HEK293 (cell line): ENCODE data around the gene RNF7.

ENCODE experiments used
- CTCF ChIA-PET: fragments of 350-600 bp; formaldehyde crosslinking; extraction: SDS; loops from one replicate; lab custom pipeline; 2021; ENCODE audit warnings: antibody characterized with exemption; lab: Yijun Ruan, JAX
- POLR2A ChIA-PET: fragments of 300-600 bp; formaldehyde crosslinking; extraction: SDS; loops from one replicate; lab custom pipeline; 2020; ENCODE audit warnings: antibody characterized with exemption, inconsistent platforms; lab: Yijun Ruan, JAX
- H3K27ac ChIP-seq: fragments of 200-500 bp; sonication (Bioruptor generic); 2 replicates; pipeline ENCODE4 v1.5.1; 2014; ENCODE audit warnings: low read depth, low read length, control low read depth, inconsistent platforms; ENCODE audit errors: extremely low read depth
- H3K36me3 ChIP-seq, 2 experiments: fragments of 200-500 bp in 1 of 2; sonication (Bioruptor generic) in 1 of 2; 1 replicate in 1 of 2; 2 replicates in 1 of 2; pipeline ENCODE4 v1.5.1; 2014 to 2017; ENCODE audit warnings: inconsistent platforms in 2 of 2, low read length in 2 of 2; ENCODE audit not compliant: control insufficient read depth in 2 of 2, insufficient read depth in 1 of 2
- H3K4me1 ChIP-seq: fragments of 200-500 bp; sonication (Bioruptor generic); 2 replicates; pipeline ENCODE4 v1.5.1; 2014; ENCODE audit warnings: mild to moderate bottlenecking, low read length, inconsistent platforms; ENCODE audit not compliant: control insufficient read depth, insufficient read depth
- H3K4me3 ChIP-seq: 2 replicates; pipeline ENCODE4 v1.5.1; 2011; ENCODE audit warnings: low read depth, mild to moderate bottlenecking, control low read depth, low read length, moderate library complexity
- H3K9me3 ChIP-seq: fragments of 200-500 bp; sonication (Bioruptor generic); 2 replicates; pipeline ENCODE4 v1.5.1; 2014; ENCODE audit warnings: low read depth, low read length, inconsistent platforms; ENCODE audit not compliant: control insufficient read depth, insufficient read depth
- EGR2 ChIP-seq: fragments of 450-650 bp; formaldehyde crosslinking; IDR thresholded peaks from 2 replicates; pipeline ENCODE4 v1.5.1; 2016; ENCODE audit warnings: low read depth, missing biosample characterization, missing genetic modification characterization
- GFI1B ChIP-seq: fragments of 450-650 bp; formaldehyde crosslinking; IDR thresholded peaks from 2 replicates; pipeline ENCODE4 v1.5.1; 2016; ENCODE audit warnings: missing biosample characterization, missing genetic modification characterization
- HOXA7 ChIP-seq: sonication (generic); formaldehyde crosslinking; IDR thresholded peaks from 2 replicates; pipeline ENCODE4 v1.8.1; 2022; ENCODE audit warnings: missing genetic modification reagents, borderline replicate concordance
- PRDM1 ChIP-seq: fragments of 450-650 bp; formaldehyde crosslinking; IDR thresholded peaks from 2 replicates; pipeline ENCODE4; 2016; ENCODE audit warnings: missing biosample characterization, missing genetic modification characterization
- SCRT2 ChIP-seq: fragments of 450-650 bp; formaldehyde crosslinking; IDR thresholded peaks from 2 replicates; pipeline ENCODE4 v1.5.1; 2016; ENCODE audit warnings: missing biosample characterization, missing genetic modification characterization
- TCF7L2 ChIP-seq: IDR thresholded peaks from 2 replicates; pipeline ENCODE4 v1.6.1; 2011; ENCODE audit warnings: low read depth, mild to moderate bottlenecking, inconsistent platforms, low read length, moderate library complexity, borderline replicate concordance
- WT1 ChIP-seq: fragments of 450-650 bp; formaldehyde crosslinking; IDR thresholded peaks from 2 replicates; pipeline ENCODE4 v1.5.1; 2016; ENCODE audit warnings: missing biosample characterization, missing genetic modification characterization
- YY2 ChIP-seq: fragments of 450-650 bp; formaldehyde crosslinking; IDR thresholded peaks from 2 replicates; pipeline ENCODE4 v1.5.1; 2016; ENCODE audit warnings: missing biosample characterization, missing genetic modification characterization
- ZNF140 ChIP-seq: fragments of 450-650 bp; formaldehyde crosslinking; IDR thresholded peaks from 2 replicates; pipeline ENCODE4 v1.5.1; 2016; ENCODE audit warnings: missing biosample characterization, missing genetic modification characterization
- ZNF146 ChIP-seq: fragments of 450-650 bp; formaldehyde crosslinking; IDR thresholded peaks from 2 replicates; pipeline ENCODE4 v1.5.1; 2016; ENCODE audit warnings: missing biosample characterization, missing genetic modification characterization
- ZNF169 ChIP-seq: fragments of 450-650 bp; formaldehyde crosslinking; IDR thresholded peaks from 2 replicates; pipeline ENCODE4 v1.5.1; 2016; ENCODE audit warnings: missing biosample characterization, missing genetic modification characterization
- ZNF174 ChIP-seq: fragments of 450-650 bp; formaldehyde crosslinking; IDR thresholded peaks from 2 replicates; pipeline ENCODE4 v1.5.0; 2017; ENCODE audit warnings: missing biosample characterization, mild to moderate bottlenecking, missing genetic modification characterization
- ZNF211 ChIP-seq: fragments of 450-650 bp; formaldehyde crosslinking; IDR thresholded peaks from 2 replicates; pipeline ENCODE4 v1.5.1; 2016; ENCODE audit warnings: low read depth, missing biosample characterization, missing genetic modification characterization
- ZNF223 ChIP-seq: fragments of 450-650 bp; formaldehyde crosslinking; IDR thresholded peaks from 2 replicates; pipeline ENCODE4 v1.5.1; 2016; ENCODE audit warnings: missing biosample characterization, missing genetic modification characterization
- ZNF341 ChIP-seq: fragments of 450-650 bp; formaldehyde crosslinking; IDR thresholded peaks from 2 replicates; pipeline ENCODE4; 2016; ENCODE audit warnings: low read depth, missing biosample characterization, missing genetic modification characterization
- ZNF404 ChIP-seq: fragments of 450-650 bp; formaldehyde crosslinking; IDR thresholded peaks from 2 replicates; pipeline ENCODE4 v1.5.1; 2017; ENCODE audit warnings: missing biosample characterization, missing genetic modification characterization
- ZNF521 ChIP-seq: fragments of 450-650 bp; formaldehyde crosslinking; IDR thresholded peaks from 2 replicates; pipeline ENCODE4 v1.5.1; 2017; ENCODE audit warnings: missing biosample characterization, mild to moderate bottlenecking, missing genetic modification characterization
- ZNF529 ChIP-seq: fragments of 450-650 bp; formaldehyde crosslinking; IDR thresholded peaks from 2 replicates; pipeline ENCODE4 v1.5.1; 2017; ENCODE audit warnings: missing genetic modification characterization, missing biosample characterization; ENCODE audit not compliant: insufficient replicate concordance
- ZNF626 ChIP-seq: fragments of 450-650 bp; sonication (Bioruptor Pico); formaldehyde crosslinking; IDR thresholded peaks from 2 replicates; pipeline ENCODE4 v1.5.1; 2018; ENCODE audit warnings: missing biosample characterization, missing genetic modification characterization, inconsistent platforms
- ZNF658 ChIP-seq: fragments of 450-650 bp; formaldehyde crosslinking; IDR thresholded peaks from 2 replicates; pipeline ENCODE4; 2016; ENCODE audit warnings: missing biosample characterization, missing genetic modification characterization
- ZNF747 ChIP-seq: fragments of 450-650 bp; formaldehyde crosslinking; IDR thresholded peaks from 2 replicates; pipeline ENCODE4 v1.5.1; 2016; ENCODE audit warnings: missing biosample characterization, missing genetic modification characterization
- ZSCAN30 ChIP-seq: fragments of 450-650 bp; IDR thresholded peaks from 2 replicates; pipeline ENCODE4 v1.5.1; 2018; ENCODE audit warnings: missing biosample characterization, mild to moderate bottlenecking, missing genetic modification characterization, moderate library complexity

RNF7 gene

DNA sequence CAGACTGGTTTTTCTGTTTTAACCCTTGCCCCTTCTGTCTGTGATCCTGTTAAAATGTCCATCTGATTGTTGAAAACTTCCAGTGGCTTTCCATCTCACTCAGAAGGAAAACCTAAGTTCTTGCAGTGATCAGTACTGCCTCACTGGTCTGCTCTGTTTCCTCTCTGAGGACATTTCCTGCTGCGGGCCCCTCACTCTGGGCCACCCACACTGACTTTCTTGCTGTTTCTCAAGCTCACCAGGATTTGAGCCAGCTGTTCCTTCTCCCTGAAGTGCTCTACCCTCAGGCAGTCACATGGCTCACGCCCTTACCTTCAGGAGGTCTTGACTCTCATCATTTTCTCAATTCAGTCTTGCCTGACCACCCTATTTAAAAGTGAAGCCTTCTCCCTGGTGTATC is 26.9 kb downstream of the RNF7 start:
- ChIA-PET CTCF (interaction anchor here (0.7 kb wide), 1 partner anchor 31 kb away, joined by 3 read pairs; no protein-coding TSS in a partner anchor), POLR2A (no interaction called here)
- no peaks in the 10 kb centered on the region for H3K4me1 ChIP-seq

DNA sequence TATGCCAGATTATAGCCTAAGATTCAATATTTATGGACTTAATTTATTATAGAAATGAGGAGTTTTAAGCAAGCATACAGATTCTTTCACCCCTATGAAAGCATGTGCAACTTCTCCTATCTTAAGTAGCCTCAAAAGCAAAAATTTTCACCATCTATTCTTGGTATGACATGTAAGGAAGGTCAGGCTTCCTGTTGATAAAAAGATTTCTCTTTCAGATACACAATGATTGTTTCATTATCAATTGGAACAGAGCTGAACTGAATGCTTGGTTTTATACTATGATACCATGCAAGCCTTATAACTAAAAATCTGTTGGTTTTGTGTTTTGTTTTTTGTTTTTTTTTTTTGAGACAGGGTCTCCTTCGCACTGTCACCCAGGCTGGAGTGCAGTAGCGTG is 29.0 kb downstream of the RNF7 start:
- POLR2A ChIA-PET: no interaction called here
- H3K4me1 ChIP-seq: no peaks in the 10 kb centered on the region
- no peak overlapping the region for H3K4me3 ChIP-seq
- TF ChIP-seq ZNF223 (no peak), HOXA7 (no peak), ZNF169 (tag by site-specific recombination) (no peak), ZNF174 (tag by site-specific recombination) (no peak), PRDM1 (tag by site-specific recombination) (no peak), ZNF626 (tag by site-specific recombination) (no peak), ZNF211 (no peak), TCF7L2 (no peak), GFI1B (tag by site-specific recombination) (no peak), ZNF404 (tag by site-specific recombination) (no peak)
- no peak overlapping the region for H3K27ac ChIP-seq
- CTCF ChIA-PET: interaction anchor here (1.0 kb wide), 1 partner anchor 108 kb away, joined by 4 read pairs; no protein-coding TSS in a partner anchor
- H3K36me3 ChIP-seq: no peaks in the 10 kb centered on the region
- no peaks in the 10 kb centered on the region for H3K9me3 ChIP-seq

More for the DNA sequence above, 26.9 kb downstream of the RNF7 start:
- no peaks in the 10 kb centered on the region for H3K9me3 ChIP-seq
- no peaks in the 10 kb centered on the region for H3K36me3 ChIP-seq
- no peak overlapping the region for H3K4me3 ChIP-seq
- TF ChIP-seq PRDM1 (tag by site-specific recombination) (no peak), ZNF747 (no peak), ZSCAN30 (tag by site-specific recombination) (no peak)
- H3K27ac ChIP-seq: no peak overlapping the region

- TF ChIP-seq ZNF341 (tag by site-specific recombination): no peak
- no peak for TF ChIP-seq SCRT2
- no peak overlapping the region for H3K4me3 ChIP-seq
- H3K27ac ChIP-seq: no peak overlapping the region
- CTCF ChIA-PET: interaction anchor here (1.0 kb wide), 1 partner anchor 147 kb away, joined by 3 read pairs; no protein-coding TSS in a partner anchor
- H3K36me3 ChIP-seq: no peaks in the 10 kb centered on the region
- H3K4me1 ChIP-seq: no peaks in the 10 kb centered on the region
- POLR2A ChIA-PET: no interaction called here
- no peaks in the 10 kb centered on the region for H3K9me3 ChIP-seq
Observed at GRCh38 chr3:141769221-141769894, 31.3 kb downstream of the RNF7 start.

DNA sequence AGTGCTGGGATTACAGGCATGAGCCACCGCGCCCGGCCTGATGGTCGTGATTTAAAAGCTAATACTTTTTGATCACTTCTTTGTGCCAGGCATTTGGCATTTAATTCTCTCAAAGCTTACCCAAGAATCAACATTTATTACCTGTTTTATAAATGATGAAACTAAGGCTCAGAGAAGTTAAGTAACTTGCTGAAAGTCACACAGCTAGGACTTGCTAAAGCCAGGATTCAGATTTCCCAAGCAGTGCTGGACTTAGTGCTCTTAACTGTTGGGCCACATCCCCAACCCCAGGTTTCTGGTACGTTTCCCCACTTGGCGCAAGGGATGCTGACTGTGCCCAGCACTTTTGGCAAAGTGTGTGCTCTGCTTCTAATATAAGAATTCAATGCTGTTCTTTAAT is 35.6 kb downstream of the RNF7 start:
- POLR2A ChIA-PET: no interaction called here
- Histone ChIP-seq H3K9me3 (no peaks in the 10 kb centered on the region), H3K36me3 (no peaks in the 10 kb centered on the region), H3K4me3 (no peak overlapping the region), H3K4me1 (no peaks in the 10 kb centered on the region), H3K27ac (no peak overlapping the region)
- CTCF ChIA-PET: interaction anchor here (0.6 kb wide), 1 partner anchor 143 kb away, joined by 4 read pairs; no protein-coding TSS in a partner anchor
- TF ChIP-seq ZNF529 (tag by site-specific recombination) (no peak), WT1 (tag by site-specific recombination) (no peak), EGR2 (tag by site-specific recombination) (no peak), ZNF521 (tag by site-specific recombination) (no peak), ZNF140 (no peak), ZNF658 (no peak), YY2 (tag by site-specific recombination) (no peak), ZNF146 (no peak)
